Right lobe of liver (tissue), 6 donors: ENCODE data around the gene GRAMD1C. TPM values are rescaled to one million over a fixed set of nuclear protein-coding genes. Genes with fewer than 3 reads are reported as not detected.

Experiments used
- ATAC-seq, 4 donors: fragments of 200-7000 bp; cut with Tn5 transposase; one replicate each; pipeline ENCODE4 v1.9.1; 2020; ENCODE audit warnings: mild to moderate bottlenecking in 4 of 4, moderate library complexity in 4 of 4
- DNase-seq, 3 donors: peaks; one replicate each; pipeline ENCODE4 v3.0.0-alpha.2; 2020
- H3K27ac ChIP-seq, 3 donors: fragments of 200-600 bp; one replicate each; pipeline ENCODE4 v1.8.0; 2022
- H3K27me3 ChIP-seq, 2 donors: fragments of 200-600 bp; one replicate each; pipeline ENCODE4 v1.8.0; 2022
- H3K36me3 ChIP-seq, 4 donors: fragments of 200-600 bp; sonication (generic) in 1 of 4; one replicate each; pipeline versions ENCODE4 v1.5.1 to v1.8.0; 2017 to 2022; ENCODE audit warnings: control low read depth in 1 of 4
- H3K4me1 ChIP-seq, 4 donors: fragments of 200-600 bp; sonication (generic) in 1 of 4; one replicate each; pipeline versions ENCODE4 v1.5.1 to v1.8.0; 2017 to 2022; ENCODE audit warnings: control low read depth in 1 of 4
- H3K4me3 ChIP-seq, 3 donors: fragments of 200-600 bp; one replicate each; pipeline ENCODE4 v1.8.0; 2022
- H3K9me3 ChIP-seq, 4 donors: fragments of 200-600 bp; sonication (generic) in 1 of 4; one replicate each; pipeline versions ENCODE4 v1.5.1 to v1.8.0; 2017 to 2022; ENCODE audit warnings: control low read depth in 1 of 4
- POLR2A ChIP-seq: fragments of 450-650 bp; IDR thresholded peaks from one replicate; pipeline ENCODE4 v1.6.1; 2017; ENCODE audit warnings: antibody characterized with exemption, mild to moderate bottlenecking
- WGBS: methylation state at CpG from one replicate; pipeline ENCODE4 v1.1.6; 2018; ENCODE audit warnings: low coverage, low lambda C conversion rate; ENCODE audit not compliant: insufficient coverage; ENCODE audit errors: missing lambda C conversion rate; 5-methylcytosine and 5-hydroxymethylcytosine counted together
- intact Hi-C, 2 donors: fragments of 100-400 bp; cut with DNase I; formaldehyde crosslinking; loops; one replicate each; pipeline versions ENCODE4 v1.11.2 to v1.14.1; 2022
- total RNA-seq, 6 experiments: library from RNA; depleted of rRNA in 2 of 6; stranded (reverse); fragments of >200 nt in 2 of 6; fragmentation: NEBNext Ultra II Directional in 3 of 6; extraction: Animal tissue kit (Norgen Biotek cat#: 25700) in 3 of 6; gene quantifications; one replicate each; pipeline versions ENCODE4 v1.1.0 to v1.2.4, GENCODE V29; 2016 to 2023
- TF ChIP-seq, protein P1 (sequence below), 4 donors: fragments of 200-600 bp in 3 of 4; fragments of 450-650 bp in 1 of 4; IDR thresholded peaks; one replicate each; pipeline versions ENCODE4 v1.5.1 to v1.8.0; 2016 to 2022; ENCODE audit warnings: antibody characterized with exemption in 4 of 4, mild to moderate bottlenecking in 2 of 4
- donor health status: DM: no; HTN: yes; CAD: no.
- donor health status: DM: no; HTN: no; CAD: no.
- donor health status: DM: no; HTN: no; CAD: no.
- donor health status: DM: no; HTN: yes; CAD: no.
- donor health status: DM: no; HTN: yes; CAD: no.

The GRAMD1C gene
- total RNA-seq, 6 experiments from 2014 or later, result 7.6 to 16.9 (median 11.1) TPM

DNA sequence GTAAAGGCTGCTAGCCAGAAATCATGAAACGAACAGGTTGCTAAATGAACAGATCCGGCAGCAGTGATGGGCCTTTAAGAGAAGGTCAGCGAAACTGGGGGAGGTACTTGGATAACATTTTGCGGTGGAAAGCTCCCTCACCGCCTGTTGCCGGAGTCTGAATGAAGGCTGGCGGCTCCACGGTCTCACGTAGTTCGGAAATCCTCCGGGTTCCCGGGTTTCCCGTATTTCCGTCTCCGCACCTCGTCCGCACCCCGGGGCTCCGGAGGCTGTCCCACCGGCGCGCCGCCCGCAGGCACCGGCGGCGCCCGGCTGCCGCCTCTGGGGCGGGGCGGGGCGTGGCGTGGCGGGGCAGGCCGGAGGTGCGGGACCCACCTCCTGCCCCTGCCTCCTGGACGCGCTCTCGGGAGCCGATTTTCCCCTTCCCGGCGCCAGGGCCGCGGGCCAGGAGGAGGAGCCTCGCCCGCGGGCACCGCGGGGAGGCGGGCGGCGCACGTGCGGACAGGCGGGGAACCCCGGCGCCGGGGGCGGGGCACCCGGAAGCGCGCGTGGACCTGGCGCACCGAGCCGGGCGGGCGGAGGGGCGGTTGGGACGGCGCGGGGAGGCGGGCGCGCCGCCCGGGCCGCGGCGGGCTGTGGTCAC is 108.9 kb downstream of the GRAMD1C start, which contains the start of gene ZDHHC23:
Gene ZDHHC23, plus strand, starts transcription at position 642 of the 643 bp plus-strand sequence. CDS start 790 bp downstream, outside the sequence.
- intact Hi-C loops, result no loop called here
- TF ChIP-seq, protein P1, sequence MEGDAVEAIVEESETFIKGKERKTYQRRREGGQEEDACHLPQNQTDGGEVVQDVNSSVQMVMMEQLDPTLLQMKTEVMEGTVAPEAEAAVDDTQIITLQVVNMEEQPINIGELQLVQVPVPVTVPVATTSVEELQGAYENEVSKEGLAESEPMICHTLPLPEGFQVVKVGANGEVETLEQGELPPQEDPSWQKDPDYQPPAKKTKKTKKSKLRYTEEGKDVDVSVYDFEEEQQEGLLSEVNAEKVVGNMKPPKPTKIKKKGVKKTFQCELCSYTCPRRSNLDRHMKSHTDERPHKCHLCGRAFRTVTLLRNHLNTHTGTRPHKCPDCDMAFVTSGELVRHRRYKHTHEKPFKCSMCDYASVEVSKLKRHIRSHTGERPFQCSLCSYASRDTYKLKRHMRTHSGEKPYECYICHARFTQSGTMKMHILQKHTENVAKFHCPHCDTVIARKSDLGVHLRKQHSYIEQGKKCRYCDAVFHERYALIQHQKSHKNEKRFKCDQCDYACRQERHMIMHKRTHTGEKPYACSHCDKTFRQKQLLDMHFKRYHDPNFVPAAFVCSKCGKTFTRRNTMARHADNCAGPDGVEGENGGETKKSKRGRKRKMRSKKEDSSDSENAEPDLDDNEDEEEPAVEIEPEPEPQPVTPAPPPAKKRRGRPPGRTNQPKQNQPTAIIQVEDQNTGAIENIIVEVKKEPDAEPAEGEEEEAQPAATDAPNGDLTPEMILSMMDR (IDR thresholded peaks at IDR 0.05), result peak in 1 of 4 donors; percentile 1
- TF ChIP-seq POLR2A, result peak; percentile 60
- Histone ChIP-seq H3K27ac (peak within 1 kb of the TSS; percentile 11 to 74 (median 48)), H3K4me3 (peak within 1 kb of the TSS; percentile 68 to 88 (median 87)), H3K36me3 (no peaks in the 10 kb centered on the region), H3K9me3 (no peaks in the 10 kb centered on the region), H3K4me1 (peaks cover 0 to 3% (median 0%) of the 10 kb centered on the region in 4 donors), H3K27me3 (no peaks in the 10 kb centered on the region)
- DNase-seq (peak; percentile 93 to 96 (median 96)), ATAC-seq (peak; percentile 91 to 95 (median 94))
- WGBS, result 0% methylated on average over 5 of the region's 80 CpGs

DNA sequence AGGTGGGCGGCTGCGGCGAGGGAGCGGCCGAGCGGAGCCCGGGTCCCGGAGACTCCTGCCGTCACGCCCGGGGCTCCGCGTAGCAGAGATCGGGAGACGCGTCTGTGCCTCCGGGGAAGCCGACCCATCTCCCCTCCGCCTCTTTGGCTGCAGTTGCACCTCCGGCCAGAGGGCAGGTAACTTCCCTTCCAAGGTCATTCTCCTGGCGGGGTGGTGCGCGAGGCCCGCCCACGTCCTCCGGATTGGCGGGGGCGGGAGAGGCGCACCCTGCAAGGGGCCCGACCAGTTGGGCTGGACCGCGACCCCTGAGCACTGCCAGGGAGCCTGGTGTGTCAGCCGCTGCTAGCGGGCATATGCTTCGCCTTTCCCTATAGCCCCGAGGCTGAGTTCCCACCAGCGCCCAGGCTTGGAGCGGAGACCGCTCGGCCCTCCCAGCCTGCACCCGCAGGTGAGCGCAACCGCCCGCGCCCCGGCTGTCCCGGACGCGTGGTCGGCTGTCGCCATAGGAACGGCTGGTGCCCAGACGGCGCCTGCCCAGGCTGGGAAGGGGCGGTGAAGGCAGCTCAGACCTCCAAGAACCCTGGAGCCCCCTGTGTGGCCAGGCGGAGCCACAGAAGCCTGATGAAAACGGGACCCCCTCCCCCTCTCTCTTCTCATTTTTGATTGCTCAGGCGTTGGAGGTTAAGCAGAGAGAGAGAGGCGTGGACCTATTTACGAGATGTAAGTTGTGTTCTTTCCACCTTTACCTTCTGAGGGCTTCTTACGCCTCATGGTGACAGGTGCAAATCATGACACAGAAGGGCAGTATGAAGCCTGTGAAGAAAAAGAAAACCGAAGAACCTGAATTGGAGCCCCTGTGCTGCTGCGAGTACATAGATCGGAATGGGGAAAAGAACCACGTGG is 109.7 kb downstream of the GRAMD1C start:
- Histone ChIP-seq H3K27me3 (no peaks in the 10 kb centered on the region), H3K36me3 (no peaks in the 10 kb centered on the region), H3K27ac (peak overlapping the region; percentile 11 to 74 (median 48)), H3K4me1 (peaks cover 0 to 3% (median 0%) of the 10 kb centered on the region in 4 donors), H3K9me3 (no peaks in the 10 kb centered on the region), H3K4me3 (peak overlapping the region; percentile 68 to 88 (median 87))
- TF ChIP-seq POLR2A, result no peak
- TF ChIP-seq, protein P1 (IDR thresholded peaks at IDR 0.05), result peak in 1 of 4 donors; percentile 2
- peak; percentile 65 to 78 (median 76) for ATAC-seq
- intact Hi-C loops, result no loop called here
- DNase-seq, result peak; percentile 68 to 88 (median 84)
- 7% methylated on average over 7 of the region's 65 CpGs for WGBS

DNA sequence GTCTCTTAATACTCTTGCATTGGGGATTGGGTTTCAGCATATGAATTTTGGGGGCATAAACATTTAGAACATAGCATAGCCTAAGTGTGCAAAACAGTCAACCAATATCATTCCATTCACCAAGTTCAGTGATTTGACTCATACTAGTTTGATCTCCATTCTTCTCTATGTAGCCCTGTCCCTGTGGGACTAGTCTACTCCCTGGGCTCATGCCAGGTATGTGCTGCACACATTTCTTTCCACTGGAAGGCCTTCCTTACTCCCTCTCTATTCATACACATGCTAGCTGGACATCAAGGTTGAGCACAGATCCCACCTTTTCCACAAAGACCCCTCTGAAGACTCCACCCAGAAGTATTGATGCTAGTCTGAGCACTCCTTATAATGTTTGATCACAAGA is 114.3 kb downstream of the GRAMD1C start:
- DNase-seq (no peak), ATAC-seq (no peak)
- Histone ChIP-seq H3K27ac (no peak overlapping the region), H3K4me1 (peaks cover 0 to 3% (median 0%) of the 10 kb centered on the region in 4 donors), H3K4me3 (no peak overlapping the region), H3K9me3 (no peaks in the 10 kb centered on the region), H3K36me3 (peaks cover 0 to 17% (median 0%) of the 10 kb centered on the region in 4 donors), H3K27me3 (no peaks in the 10 kb centered on the region)
- TF ChIP-seq, protein P1 (IDR thresholded peaks at IDR 0.05), result no peak
- TF ChIP-seq POLR2A, result no peak
- intact Hi-C loops, result no loop called here

DNA sequence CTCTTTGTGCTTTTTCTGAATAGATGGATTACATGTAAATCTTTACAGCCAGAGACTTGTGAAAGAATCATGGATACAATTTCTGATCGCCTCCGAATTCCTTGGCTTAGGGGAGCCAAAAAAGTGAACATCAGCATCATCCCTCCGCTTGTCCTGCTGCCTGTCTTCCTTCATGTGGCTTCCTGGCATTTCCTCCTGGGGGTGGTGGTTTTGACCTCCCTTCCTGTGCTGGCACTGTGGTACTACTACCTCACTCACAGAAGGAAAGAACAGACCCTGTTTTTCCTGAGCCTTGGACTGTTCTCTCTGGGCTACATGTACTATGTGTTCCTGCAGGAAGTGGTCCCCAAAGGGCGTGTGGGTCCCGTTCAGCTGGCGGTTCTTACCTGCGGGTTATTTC is 115.1 kb downstream of the GRAMD1C start:
- WGBS, result 47% methylated on average over 7 of the region's 7 CpGs
- H3K27ac ChIP-seq, result no peak overlapping the region
- H3K27me3 ChIP-seq, result no peaks in the 10 kb centered on the region
- H3K4me3 ChIP-seq, result no peak overlapping the region
- no peak for ATAC-seq
- H3K9me3 ChIP-seq, result no peaks in the 10 kb centered on the region
- H3K4me1 ChIP-seq, result peaks cover 0 to under 1% (median 0%) of the 10 kb centered on the region in 4 donors
- peaks cover 0 to 25% (median 0%) of the 10 kb centered on the region in 4 donors for H3K36me3 ChIP-seq
- no peak for DNase-seq
- TF ChIP-seq, protein P1 (IDR thresholded peaks at IDR 0.05), result no peak
- TF ChIP-seq POLR2A, result no peak
- intact Hi-C loops, result no loop called here
